Nephron progenitor cell (in vitro differentiated cells): Measurements from ENCODE around the gene SS18L1.
A peak's percentile ranks its signal among the peaks of the same experiment; 100 is the strongest.

Experiments
- DNase-seq: peaks from one replicate; pipeline ENCODE4 v3.0.0; 2021
- H3K27ac Mint-ChIP-seq: 2 replicates; pipeline ENCODE4 v1.8.0; 2021; ENCODE audit warnings: mild to moderate bottlenecking, moderate library complexity, mixed read lengths
- H3K27me3 Mint-ChIP-seq: 2 replicates; pipeline ENCODE4 v1.8.0; 2021; ENCODE audit warnings: mild to moderate bottlenecking, low read depth, mixed read lengths; ENCODE audit not compliant: poor library complexity
- H3K36me3 Mint-ChIP-seq: 2 replicates; pipeline ENCODE4 v1.8.0; 2021; ENCODE audit warnings: low read depth, mixed read lengths
- H3K4me1 Mint-ChIP-seq: 2 replicates; pipeline ENCODE4 v1.8.0; 2021; ENCODE audit warnings: mixed read lengths
- H3K4me3 Mint-ChIP-seq: 2 replicates; pipeline ENCODE4 v1.8.0; 2021; ENCODE audit warnings: mild to moderate bottlenecking, moderate library complexity, mixed read lengths
- H3K9me3 Mint-ChIP-seq: 2 replicates; pipeline ENCODE4 v1.8.0; 2021; ENCODE audit warnings: mild to moderate bottlenecking, moderate library complexity, mixed read lengths
- TF ChIP-seq, protein P1 (sequence below): fragments of 200-600 bp; sonication (generic); IDR thresholded peaks from 2 replicates; pipeline ENCODE4 v1.5.0; 2021; ENCODE audit warnings: antibody characterized with exemption

Gene SS18L1

DNA sequence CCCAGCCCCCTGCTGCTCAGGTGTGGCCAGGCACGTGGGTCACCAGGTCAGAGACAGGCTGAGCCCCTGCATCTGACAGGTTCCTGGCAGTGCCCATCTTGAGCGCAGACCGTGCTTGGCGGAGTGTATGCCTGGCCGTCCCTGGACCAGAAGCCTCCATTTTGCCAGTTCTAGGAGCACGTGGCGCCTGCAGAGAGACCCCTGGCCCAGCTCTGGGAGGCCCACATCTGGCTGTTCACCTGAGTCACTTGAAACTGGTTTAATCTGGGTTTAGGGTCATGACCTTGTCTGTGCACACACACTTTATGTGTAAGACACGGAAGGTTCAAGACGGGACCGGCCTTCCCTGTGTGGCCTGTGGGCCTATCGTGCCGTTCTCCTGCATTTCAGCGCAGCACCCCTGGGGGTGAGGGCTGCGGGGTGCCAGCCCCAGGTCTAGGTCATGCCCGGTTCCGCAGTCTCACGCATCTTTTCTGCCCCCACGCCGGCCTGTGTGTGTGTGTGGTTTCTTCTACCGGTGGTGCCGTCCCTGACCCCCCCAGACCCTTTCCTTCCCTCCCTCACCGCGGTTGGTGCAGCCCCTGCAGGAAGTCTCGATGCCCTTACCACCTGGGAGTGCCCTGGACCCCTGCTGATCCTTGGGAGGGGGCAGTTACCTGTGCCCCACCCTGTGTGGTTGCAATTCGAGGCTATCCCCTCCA is 14.0 kb downstream of the SS18L1 start:
- TF ChIP-seq, protein P1, sequence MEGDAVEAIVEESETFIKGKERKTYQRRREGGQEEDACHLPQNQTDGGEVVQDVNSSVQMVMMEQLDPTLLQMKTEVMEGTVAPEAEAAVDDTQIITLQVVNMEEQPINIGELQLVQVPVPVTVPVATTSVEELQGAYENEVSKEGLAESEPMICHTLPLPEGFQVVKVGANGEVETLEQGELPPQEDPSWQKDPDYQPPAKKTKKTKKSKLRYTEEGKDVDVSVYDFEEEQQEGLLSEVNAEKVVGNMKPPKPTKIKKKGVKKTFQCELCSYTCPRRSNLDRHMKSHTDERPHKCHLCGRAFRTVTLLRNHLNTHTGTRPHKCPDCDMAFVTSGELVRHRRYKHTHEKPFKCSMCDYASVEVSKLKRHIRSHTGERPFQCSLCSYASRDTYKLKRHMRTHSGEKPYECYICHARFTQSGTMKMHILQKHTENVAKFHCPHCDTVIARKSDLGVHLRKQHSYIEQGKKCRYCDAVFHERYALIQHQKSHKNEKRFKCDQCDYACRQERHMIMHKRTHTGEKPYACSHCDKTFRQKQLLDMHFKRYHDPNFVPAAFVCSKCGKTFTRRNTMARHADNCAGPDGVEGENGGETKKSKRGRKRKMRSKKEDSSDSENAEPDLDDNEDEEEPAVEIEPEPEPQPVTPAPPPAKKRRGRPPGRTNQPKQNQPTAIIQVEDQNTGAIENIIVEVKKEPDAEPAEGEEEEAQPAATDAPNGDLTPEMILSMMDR = no peak
- Mint-ChIP-seq H3K4me3 (no peak overlapping the region), H3K27me3 (peaks cover 9% of the 10 kb centered on the region), H3K4me1 (peaks cover 30% of the 10 kb centered on the region), H3K36me3 (peaks cover 44% of the 10 kb centered on the region), H3K27ac (no peak overlapping the region), H3K9me3 (peaks cover 15% of the 10 kb centered on the region)
- no peak for DNase-seq

DNA sequence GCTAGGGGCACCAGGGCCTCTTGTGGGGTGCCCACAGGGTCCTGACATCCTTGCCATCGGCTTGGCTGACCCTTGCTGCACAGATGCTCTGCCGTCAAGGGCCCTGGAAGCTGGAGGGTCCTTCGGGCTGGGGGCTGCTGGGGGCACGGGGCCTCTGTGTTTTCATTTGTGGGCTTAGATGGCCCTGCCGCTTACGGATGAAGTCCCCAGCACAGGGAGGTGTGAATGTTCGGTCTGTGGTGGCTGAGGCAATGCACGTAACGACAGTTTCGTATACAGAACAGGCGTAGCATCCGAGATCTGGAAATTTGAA is 14.5 kb downstream of the SS18L1 start:
- DNase-seq = no peak
- TF ChIP-seq, protein P1 = no peak
- peaks cover 10% of the 10 kb centered on the region for H3K9me3 Mint-ChIP-seq
- H3K36me3 Mint-ChIP-seq = peaks cover 39% of the 10 kb centered on the region
- H3K4me1 Mint-ChIP-seq = peaks cover 30% of the 10 kb centered on the region
- H3K27me3 Mint-ChIP-seq = peaks cover 9% of the 10 kb centered on the region
- H3K27ac Mint-ChIP-seq = no peak overlapping the region
- no peak overlapping the region for H3K4me3 Mint-ChIP-seq

DNA sequence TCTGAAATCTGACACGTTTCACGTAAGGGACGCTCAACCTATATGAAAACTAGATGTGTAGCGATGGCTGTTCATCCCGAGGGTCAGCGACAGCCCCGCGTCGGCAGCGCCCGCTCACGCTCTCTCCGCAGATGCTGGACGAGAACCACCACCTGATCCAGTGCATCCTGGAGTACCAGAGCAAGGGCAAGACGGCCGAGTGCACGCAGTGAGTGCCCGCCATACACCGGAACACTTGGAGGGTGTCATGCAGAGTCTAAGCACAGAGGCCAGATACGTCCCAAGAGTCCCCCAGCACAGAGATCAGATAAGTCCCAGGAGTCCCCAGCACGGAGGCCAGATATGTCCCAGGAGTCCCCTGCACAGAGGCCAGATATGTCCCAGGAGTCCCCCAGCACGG is 15.0 kb downstream of the SS18L1 start:
- peaks cover 34% of the 10 kb centered on the region for H3K36me3 Mint-ChIP-seq
- TF ChIP-seq, protein P1 = no peak
- no peak for DNase-seq
- H3K27me3 Mint-ChIP-seq = peaks cover 9% of the 10 kb centered on the region
- no peak overlapping the region for H3K4me3 Mint-ChIP-seq
- peak overlapping the region; percentile 71 for H3K27ac Mint-ChIP-seq
- peaks cover 6% of the 10 kb centered on the region for H3K9me3 Mint-ChIP-seq
- H3K4me1 Mint-ChIP-seq = peaks cover 30% of the 10 kb centered on the region

DNA sequence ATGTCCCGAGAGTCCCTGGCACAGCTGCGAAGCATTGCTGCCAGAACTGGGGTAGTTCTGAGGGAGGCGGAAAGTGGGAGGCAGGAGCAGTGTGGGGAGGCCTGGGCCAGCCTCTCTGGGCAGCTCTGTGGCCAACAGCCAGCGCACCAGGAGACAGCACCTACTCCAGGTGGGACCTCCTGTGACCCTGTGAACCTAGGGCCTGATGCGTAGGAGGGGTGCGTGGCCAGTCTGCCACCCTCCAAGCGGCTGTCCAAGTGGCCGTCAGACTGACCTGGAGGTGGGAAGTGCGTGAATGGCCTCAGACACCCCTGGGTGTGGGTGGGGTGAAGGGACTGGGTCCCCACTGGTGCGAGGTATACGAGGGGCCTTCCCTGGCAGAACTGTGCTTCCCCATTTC is 15.5 kb downstream of the SS18L1 start:
- TF ChIP-seq, protein P1 = no peak
- H3K36me3 Mint-ChIP-seq = peaks cover 29% of the 10 kb centered on the region
- H3K4me3 Mint-ChIP-seq = no peak overlapping the region
- peaks cover 30% of the 10 kb centered on the region for H3K4me1 Mint-ChIP-seq
- no peak for DNase-seq
- peaks cover 6% of the 10 kb centered on the region for H3K27me3 Mint-ChIP-seq
- peaks cover under 1% of the 10 kb centered on the region for H3K9me3 Mint-ChIP-seq
- no peak overlapping the region for H3K27ac Mint-ChIP-seq

DNA sequence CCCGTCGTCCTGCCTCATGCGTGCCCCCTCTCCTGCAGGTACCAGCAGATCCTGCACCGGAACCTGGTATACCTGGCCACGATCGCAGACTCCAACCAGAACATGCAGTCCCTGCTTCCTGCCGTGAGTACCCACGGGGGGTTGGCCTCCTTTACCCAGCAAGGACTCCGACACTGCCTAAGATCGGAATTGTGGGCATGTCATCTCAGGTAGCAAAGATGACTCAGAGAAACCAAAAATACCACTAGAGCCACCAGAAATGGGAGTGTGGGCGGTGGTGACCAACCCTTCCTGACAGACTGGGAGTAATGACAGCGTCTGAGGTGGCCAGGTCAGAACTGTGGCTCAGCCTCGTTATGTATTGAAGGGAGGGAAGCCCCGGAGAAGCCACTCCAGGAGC is 16.3 kb downstream of the SS18L1 start:
- H3K4me3 Mint-ChIP-seq = no peak overlapping the region

More for the DNA sequence above, 16.3 kb downstream of the SS18L1 start:
- DNase-seq = no peak
- Mint-ChIP-seq H3K27ac (peak overlapping the region; percentile 57), H3K27me3 (peaks cover 2% of the 10 kb centered on the region), H3K36me3 (peaks cover 26% of the 10 kb centered on the region), H3K9me3 (no peaks in the 10 kb centered on the region), H3K4me1 (peaks cover 30% of the 10 kb centered on the region)
- TF ChIP-seq, protein P1 = no peak
